Activated CD4-positive, alpha-beta memory T cell treated with anti-CD3 and anti-CD28 coated beads, Interleukin-2, amount 10 ng/mL, durations not matched to agents 7 days and 5 days (primary cell): ENCODE results near the gene CFAP99. TPM values are rescaled to one million over a fixed set of nuclear protein-coding genes. Genes with fewer than 3 reads are reported as not detected.

ENCODE experiments used
- CTCF ChIA-PET: fragments of 350-600 bp; sonication (Branson Sonifier 250); formaldehyde crosslinking; loops from one replicate; lab custom pipeline; 2021; ENCODE audit warnings: antibody characterized with exemption, inconsistent platforms; lab: Charles Lee
- POLR2A ChIA-PET: fragments of 350-600 bp; sonication (Branson Sonifier 250); formaldehyde crosslinking; loops from one replicate; lab custom pipeline; 2021; ENCODE audit warnings: antibody characterized with exemption; lab: Charles Lee
- DNase-seq: peaks from one replicate; pipeline ENCODE4 v3.0.0-alpha.2; 2020
- H3K27ac Mint-ChIP-seq: one replicate; pipeline ENCODE4 v1.8.0; 2021; ENCODE audit warnings: mild to moderate bottlenecking, mixed read lengths
- H3K27me3 Mint-ChIP-seq: one replicate; pipeline ENCODE4 v1.8.0; 2021; ENCODE audit warnings: mixed read lengths
- H3K36me3 Mint-ChIP-seq: one replicate; pipeline ENCODE4 v1.8.0; 2021; ENCODE audit warnings: low read depth, mixed read lengths
- H3K4me1 Mint-ChIP-seq: one replicate; pipeline ENCODE4 v1.8.0; 2021; ENCODE audit warnings: mixed read lengths
- H3K4me3 Mint-ChIP-seq: one replicate; pipeline ENCODE4 v1.8.0; 2021; ENCODE audit warnings: mild to moderate bottlenecking, mixed read lengths
- H3K9me3 Mint-ChIP-seq: one replicate; pipeline ENCODE4 v1.8.0; 2021; ENCODE audit warnings: mixed read lengths
- total RNA-seq, 2 experiments: library from RNA; stranded (reverse); gene quantifications; one replicate each; pipeline ENCODE4 v1.2.3, GENCODE V29; 2021

CFAP99 gene
- total RNA-seq, 2 experiments from 2014 or later = 0.08 TPM

- Mint-ChIP-seq H3K4me3 (no peak overlapping the region), H3K9me3 (no peaks in the 10 kb centered on the region), H3K27me3 (no peaks in the 10 kb centered on the region), H3K36me3 (peaks cover 11% of the 10 kb centered on the region), H3K27ac (peak overlapping the region; percentile 20), H3K4me1 (peaks cover 65% of the 10 kb centered on the region)
- DNase-seq = no peak
- ChIA-PET POLR2A (no interaction called here), CTCF (interaction anchor here (1.2 kb wide), 1 partner anchor 16 kb away, joined by 3 read pairs; no protein-coding TSS in a partner anchor)
Measured at GRCh38 chr4:2406920-2407319, 11.8 kb upstream of the CFAP99 start.

GRCh38 chr4:2407991-2408342, 10.8 kb upstream of the CFAP99 start:
- Mint-ChIP-seq H3K36me3 (peaks cover 11% of the 10 kb centered on the region), H3K27me3 (no peaks in the 10 kb centered on the region), H3K4me3 (no peak overlapping the region), H3K27ac (no peak overlapping the region), H3K4me1 (peaks cover 65% of the 10 kb centered on the region), H3K9me3 (no peaks in the 10 kb centered on the region)
- no peak for DNase-seq
- CTCF ChIA-PET = no interaction called here
- POLR2A ChIA-PET = no interaction called here

- CTCF ChIA-PET = no interaction called here
- H3K27me3 Mint-ChIP-seq = no peaks in the 10 kb centered on the region
- H3K36me3 Mint-ChIP-seq = peaks cover 11% of the 10 kb centered on the region
- H3K4me1 Mint-ChIP-seq = peaks cover 65% of the 10 kb centered on the region
- no peak overlapping the region for H3K27ac Mint-ChIP-seq
- POLR2A ChIA-PET = interaction anchor here (1.2 kb wide), 1 partner anchor 15 kb away, joined by 6 read pairs; no protein-coding TSS in a partner anchor
- no peak for DNase-seq
- no peaks in the 10 kb centered on the region for H3K9me3 Mint-ChIP-seq
- no peak overlapping the region for H3K4me3 Mint-ChIP-seq
Measured at GRCh38 chr4:2408401-2408958, 10.3 kb upstream of the CFAP99 start.

- H3K9me3 Mint-ChIP-seq = no peaks in the 10 kb centered on the region
- H3K36me3 Mint-ChIP-seq = peaks cover 11% of the 10 kb centered on the region
- no peak overlapping the region for H3K27ac Mint-ChIP-seq
- H3K27me3 Mint-ChIP-seq = no peaks in the 10 kb centered on the region
- H3K4me1 Mint-ChIP-seq = peaks cover 70% of the 10 kb centered on the region
- ChIA-PET CTCF (no interaction called here), POLR2A (interaction anchor here (1.2 kb wide), 1 partner anchor 15 kb away, joined by 6 read pairs; no protein-coding TSS in a partner anchor)
- no peak overlapping the region for H3K4me3 Mint-ChIP-seq
- no peak for DNase-seq
Measured at GRCh38 chr4:2408976-2409375, 9.8 kb upstream of the CFAP99 start.

GRCh38 chr4:2409381-2409783, 9.4 kb upstream of the CFAP99 start:
- ChIA-PET CTCF (no interaction called here), POLR2A (interaction anchor here (1.2 kb wide), 1 partner anchor 16 kb away, joined by 6 read pairs; no protein-coding TSS in a partner anchor)
- peaks cover 7% of the 10 kb centered on the region for H3K36me3 Mint-ChIP-seq
- DNase-seq = no peak
- H3K27me3 Mint-ChIP-seq = no peaks in the 10 kb centered on the region
- peaks cover 72% of the 10 kb centered on the region for H3K4me1 Mint-ChIP-seq
- no peaks in the 10 kb centered on the region for H3K9me3 Mint-ChIP-seq
- no peak overlapping the region for H3K4me3 Mint-ChIP-seq
- H3K27ac Mint-ChIP-seq = no peak overlapping the region

GRCh38 chr4:2411786-2412510, 6.8 kb upstream of the CFAP99 start:
- Mint-ChIP-seq H3K27me3 (no peaks in the 10 kb centered on the region), H3K9me3 (no peaks in the 10 kb centered on the region), H3K27ac (peak overlapping the region; percentile 98), H3K4me1 (peaks cover 86% of the 10 kb centered on the region), H3K36me3 (peaks cover 3% of the 10 kb centered on the region), H3K4me3 (peak overlapping the region; percentile 62)
- peak; percentile 39 for DNase-seq
- ChIA-PET CTCF (interaction anchor here (0.8 to 3.8 kb wide), 14 partner anchors 9 to 542 kb away, joined by 3 to 36 read pairs (median 6); partner anchors contain the start of genes HAUS3, MXD4, POLN and RNF4), POLR2A (interaction anchor here (0.8 to 5.8 kb wide), 29 partner anchors 10 to 556 kb away, joined by 3 to 105 read pairs (median 5); partner anchors contain the start of genes FAM193A, HAUS3, LETM1 and MXD4)

- peak; percentile 87 for DNase-seq
- Mint-ChIP-seq H3K4me1 (peaks cover 84% of the 10 kb centered on the region), H3K4me3 (peak overlapping the region; percentile 62), H3K27ac (peak overlapping the region; percentile 98), H3K27me3 (no peaks in the 10 kb centered on the region), H3K36me3 (peaks cover 3% of the 10 kb centered on the region), H3K9me3 (no peaks in the 10 kb centered on the region)
- CTCF ChIA-PET = interaction anchor here (0.8 to 3.8 kb wide), 14 partner anchors 9 to 542 kb away, joined by 3 to 36 read pairs (median 6); partner anchors contain the start of genes HAUS3, MXD4, POLN and RNF4
- POLR2A ChIA-PET = interaction anchor here (0.8 to 5.8 kb wide), 30 partner anchors 9 to 556 kb away, joined by 3 to 105 read pairs (median 5); partner anchors contain the start of genes FAM193A, HAUS3, LETM1 and MXD4
Measured at GRCh38 chr4:2412534-2412884, 6.2 kb upstream of the CFAP99 start.

GRCh38 chr4:2412885-2413716, 5.7 kb upstream of the CFAP99 start:
- peak overlapping the region; percentile 98 for H3K27ac Mint-ChIP-seq
- H3K36me3 Mint-ChIP-seq = peaks cover 3% of the 10 kb centered on the region
- no peaks in the 10 kb centered on the region for H3K27me3 Mint-ChIP-seq
- CTCF ChIA-PET = interaction anchor here (0.8 to 3.8 kb wide), 14 partner anchors 9 to 541 kb away, joined by 3 to 36 read pairs (median 6); partner anchors contain the start of genes HAUS3, MXD4, POLN and RNF4
- peak overlapping the region; percentile 62 for H3K4me3 Mint-ChIP-seq
- peaks cover 79% of the 10 kb centered on the region for H3K4me1 Mint-ChIP-seq
- POLR2A ChIA-PET = interaction anchor here (0.6 to 5.8 kb wide), 33 partner anchors 9 to 557 kb away, joined by 3 to 105 read pairs (median 5); partner anchors contain the start of genes FAM193A, HAUS3, LETM1 and MXD4
- peak; percentile 96 for DNase-seq
- no peaks in the 10 kb centered on the region for H3K9me3 Mint-ChIP-seq

GRCh38 chr4:2413821-2414610, 4.7 kb upstream of the CFAP99 start:
- Mint-ChIP-seq H3K4me3 (peak overlapping the region; percentile 62), H3K36me3 (peaks cover 3% of the 10 kb centered on the region), H3K4me1 (peaks cover 71% of the 10 kb centered on the region), H3K27ac (peak overlapping the region; percentile 98), H3K27me3 (no peaks in the 10 kb centered on the region), H3K9me3 (no peaks in the 10 kb centered on the region)
- ChIA-PET POLR2A (interaction anchor here (0.8 to 5.8 kb wide), 16 partner anchors 8 to 404 kb away, joined by 3 to 105 read pairs (median 9); partner anchors contain the start of genes FAM193A, HAUS3, MXD4 and POLN), CTCF (interaction anchor here (1.0 to 3.8 kb wide), 5 partner anchors 12 to 242 kb away, joined by 4 to 36 read pairs (median 12); partner anchors contain the start of genes HAUS3, MXD4 and POLN)
- DNase-seq = peak; percentile 69

GRCh38 chr4:2415213-2415612, 3.5 kb upstream of the CFAP99 start:
- ChIA-PET POLR2A (interaction anchor here (0.9 to 5.8 kb wide), 7 partner anchors 53 to 703 kb away, joined by 3 to 105 read pairs (median 4); partner anchors contain the start of genes HAUS3, MXD4, POLN and RNF4), CTCF (interaction anchor here (1.0 to 3.5 kb wide), 3 partner anchors 53 to 195 kb away, joined by 4 to 12 read pairs (median 6); partner anchors contain the start of gene RNF4)
- Mint-ChIP-seq H3K4me1 (peaks cover 73% of the 10 kb centered on the region), H3K36me3 (peaks cover under 1% of the 10 kb centered on the region), H3K27ac (peak overlapping the region; percentile 98), H3K27me3 (peaks cover 11% of the 10 kb centered on the region), H3K4me3 (no peak overlapping the region), H3K9me3 (no peaks in the 10 kb centered on the region)
- no peak for DNase-seq

GRCh38 chr4:2415881-2416563, 2.7 kb upstream of the CFAP99 start:
- Mint-ChIP-seq H3K27ac (peak overlapping the region; percentile 67), H3K9me3 (no peaks in the 10 kb centered on the region), H3K4me3 (peak overlapping the region; percentile 78), H3K27me3 (peaks cover 19% of the 10 kb centered on the region), H3K4me1 (peaks cover 68% of the 10 kb centered on the region), H3K36me3 (no peaks in the 10 kb centered on the region)
- no peak for DNase-seq
- ChIA-PET POLR2A (interaction anchor here (0.6 to 5.8 kb wide), 10 partner anchors 17 to 704 kb away, joined by 3 to 105 read pairs (median 4); partner anchors contain the start of genes HAUS3, MXD4, NELFA and POLN), CTCF (interaction anchor here (1.0 to 1.8 kb wide), 2 partner anchors 52 to 175 kb away, joined by 3 to 6 read pairs; partner anchors contain the start of gene RNF4)
